ENCODE results near the gene CARD9. TPM values are rescaled to one million over a fixed set of nuclear protein-coding genes. Genes with fewer than 3 reads are reported as not detected.

The CARD9 gene
- total RNA-seq, 1 experiment from 2014 or later, result 5.6 TPM

DNA sequence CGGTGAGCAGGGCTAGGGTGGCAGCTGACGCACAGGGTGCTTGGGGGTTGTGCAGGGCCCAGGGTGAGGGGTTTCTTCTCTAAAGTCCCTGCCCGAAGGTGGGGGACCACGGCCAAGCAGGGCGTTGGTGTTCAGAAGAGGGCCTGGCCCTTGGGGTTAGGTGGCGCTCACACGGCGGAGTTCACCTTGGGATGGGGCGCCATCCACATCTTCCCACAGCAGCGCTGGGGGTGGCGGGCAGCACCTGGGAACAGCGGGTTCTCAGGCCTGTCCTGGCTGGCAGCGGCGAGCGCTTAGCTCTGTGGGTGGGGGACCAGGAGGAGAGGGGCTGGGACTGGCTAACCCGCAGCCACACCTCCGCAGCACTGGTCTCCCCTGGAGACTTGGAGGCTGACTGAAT lies 40.0 kb downstream of the CARD9 start:
- H3K4me1 Mint-ChIP-seq, result peaks cover 4% of the 10 kb centered on the region in 2 experiments
- H3K9me3 Mint-ChIP-seq, result no peaks in the 10 kb centered on the region
- Histone ChIP-seq H3K18ac (ENCODE audit: insufficient read length, low read depth, low read length) (no peak overlapping the region), H3K4ac (ENCODE audit: low read depth, low read length) (no peak overlapping the region), H4K91ac (ENCODE audit: insufficient read length, low read depth, low read length) (no peak overlapping the region), H2BK5ac (ENCODE audit: insufficient read length, low read length) (no peak overlapping the region), H4K20me1 (ENCODE audit: control insufficient read depth, insufficient read depth, insufficient read length) (no peaks in the 10 kb centered on the region), H3K23me2 (ENCODE audit: insufficient read length, low read depth, low read length, poor library complexity, severe bottlenecking) (no peaks in the 10 kb centered on the region), H3K9ac (ENCODE audit: extremely low read depth, insufficient read length, low read length) (no peak overlapping the region), H3K27me3 (ENCODE audit: insufficient read depth, low read length) (no peaks in the 10 kb centered on the region), H2AFZ (ENCODE audit: low read length) (no peak overlapping the region), H2BK20ac (ENCODE audit: low read depth, low read length, poor library complexity, severe bottlenecking) (no peak overlapping the region), H3K79me2 (ENCODE audit: insufficient read depth, low read length) (peaks cover 2% of the 10 kb centered on the region; the same call in 1 of the 2 replicates), H3K9me3 (ENCODE audit: control insufficient read depth, low read depth, low read length) (no peaks in the 10 kb centered on the region), H2BK15ac (ENCODE audit: low read depth, low read length) (no peak overlapping the region), H4K8ac (replicated peaks; ENCODE audit: insufficient read length, low read depth, low read length) (no peak overlapping the region), H2BK12ac (ENCODE audit: insufficient read length, low read depth, low read length) (no peak overlapping the region), H3K79me1 (ENCODE audit: insufficient read depth, low read depth, low read length, poor library complexity, severe bottlenecking) (peaks cover 2% of the 10 kb centered on the region), H3K4me2 (ENCODE audit: insufficient read depth, insufficient read length, low read length) (no peak overlapping the region), H3K4me1 (ENCODE audit: insufficient read depth, low read length) (no peaks in the 10 kb centered on the region), H3K56ac (ENCODE audit: insufficient read length, low read depth, low read length) (no peak overlapping the region), H3T11ph (ENCODE audit: low read length) (no peak overlapping the region), H2BK120ac (ENCODE audit: low read depth, low read length, poor library complexity, severe bottlenecking) (no peak overlapping the region), H2AK5ac (ENCODE audit: insufficient read length, low read length) (no peak overlapping the region), H3K14ac (ENCODE audit: insufficient read depth, low read length) (no peak overlapping the region), H4K5ac (ENCODE audit: insufficient read length, low read depth, low read length) (no peak overlapping the region), H3K27ac (ENCODE audit: insufficient read length, low read depth, low read length) (no peak overlapping the region), H3K23ac (ENCODE audit: insufficient read length, low read depth, low read length) (no peak overlapping the region)
- no CpG with 5 or more reads among the region's 17 CpGs for WGBS (ENCODE audit: extremely low coverage, insufficient read length, low lambda C conversion rate)
- DNase-seq, result no peak
- H3K4me3 Mint-ChIP-seq, result no peak overlapping the region
- no peak for TF ChIP-seq CTCF (conservative IDR thresholded peaks at IDR 0.05)
- no peak overlapping the region for H3K27ac Mint-ChIP-seq
- no peaks in the 10 kb centered on the region; a peak in 1 of 7 replicates for H3K36me3 Mint-ChIP-seq (ENCODE audit: insufficient read depth in 1 of 3, low read depth in 3 of 3)
- H3K27me3 Mint-ChIP-seq (ENCODE audit: low read depth), result no peaks in the 10 kb centered on the region

All from H9 (cell line).